ENCODE measurements around the gene CIAO3. TPM values are rescaled to one million over a fixed set of nuclear protein-coding genes. Genes with fewer than 3 reads are reported as not detected.

CIAO3 gene
- total RNA-seq, 6 donors from 2014 or later = 27.8 to 96.4 (median 33.1) TPM

DNA sequence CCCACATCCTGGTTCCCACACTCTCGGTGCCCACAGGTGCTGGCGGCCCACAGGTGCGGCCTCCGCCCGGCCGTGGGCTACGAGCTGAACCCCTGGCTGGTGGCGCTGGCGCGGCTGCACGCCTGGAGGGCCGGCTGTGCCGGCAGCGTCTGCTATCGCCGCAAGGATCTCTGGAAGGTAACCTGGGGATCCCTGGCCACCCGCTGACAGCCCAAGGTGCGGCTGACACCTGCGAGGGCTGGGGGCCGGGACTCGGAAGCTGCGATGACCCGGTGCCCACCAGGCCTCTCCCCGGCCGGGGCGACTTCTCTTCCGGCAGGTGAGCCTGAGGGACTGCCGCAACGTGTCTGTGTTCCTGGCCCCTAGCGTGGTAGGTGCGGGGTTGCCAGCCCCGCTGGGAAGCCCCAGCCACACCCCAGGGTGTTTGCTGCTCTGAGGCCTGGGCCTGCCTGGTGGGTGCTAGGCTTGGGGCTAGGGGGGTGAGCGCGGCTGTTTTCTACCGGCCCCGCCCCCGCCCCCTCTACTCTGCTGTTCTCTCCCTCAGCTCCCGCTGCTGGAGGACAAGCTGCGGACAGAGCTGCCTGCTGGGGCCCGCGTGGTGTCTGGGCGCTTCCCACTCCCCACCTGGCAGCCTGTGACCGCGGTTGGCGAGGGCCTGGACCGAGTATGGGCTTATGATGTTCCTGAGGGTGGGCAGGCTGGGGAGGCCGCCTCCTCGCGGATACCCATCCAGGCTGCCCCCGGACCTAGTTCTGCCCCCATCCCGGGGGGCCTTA, 18.8 kb downstream of the CIAO3 start:
- peak overlapping the region; percentile 70 to 95 (median 82) for H3K4me3 ChIP-seq
- DNase-seq = peak in 1 of 2 donors; percentile 88
- no peak for ATAC-seq (ENCODE audit: low FRiP score in 2 of 2)
- WGBS, 2 donors = 69 to 74% methylated on average over 11 to 29 of the region's 51 CpGs
- peaks cover 14 to 43% (median 37%) of the 10 kb centered on the region in 4 donors for H3K4me1 ChIP-seq
- H3K27ac ChIP-seq = peak overlapping the region in 3 of 4 donors; percentile 87
- H3K36me3 ChIP-seq = peaks cover 0 to 3% (median 0%) of the 10 kb centered on the region in 4 donors
- no peaks in the 10 kb centered on the region for H3K9me3 ChIP-seq
- no peak for TF ChIP-seq EP300 (IDR thresholded peaks at IDR 0.05)
- H3K27me3 ChIP-seq = peaks cover 0 to 14% (median 5%) of the 10 kb centered on the region in 4 donors

GRCh38 chr16:720990-721764, 19.6 kb downstream of the CIAO3 start, which contains the start of gene ANTKMT:
Gene ANTKMT (plus strand): TSS chr16:721146. CDS start chr16:721275, 129 bp downstream.
- DNase-seq (peak; percentile 87 to 97), ATAC-seq (ENCODE audit: low FRiP score in 2 of 2) (peak; percentile 77 to 93)
- Histone ChIP-seq H3K9me3 (no peaks in the 10 kb centered on the region), H3K36me3 (peaks cover 0 to 3% (median 0%) of the 10 kb centered on the region in 4 donors), H3K4me1 (peaks cover 19 to 42% (median 37%) of the 10 kb centered on the region in 4 donors), H3K27me3 (peaks cover 0 to 13% (median under 1%) of the 10 kb centered on the region in 4 donors), H3K27ac (peak within 1 kb of the TSS; percentile 76 to 87 (median 87)), H3K4me3 (peak within 1 kb of the TSS; percentile 70 to 95 (median 82))
- 23 to 44% methylated on average over 16 to 19 of the region's 106 CpGs for WGBS, 2 donors
- TF ChIP-seq CTCF (IDR thresholded peaks at IDR 0.05) (peak in 5 of 6 experiments; percentile 25 to 62 (median 32)), EP300 (IDR thresholded peaks at IDR 0.05) (no peak), POLR2A (IDR thresholded peaks at IDR 0.05) (peak in 3 of 4 donors; percentile 38 to 93 (median 51)), POLR2AphosphoS5 (IDR thresholded peaks at IDR 0.05) (peak; percentile 49 to 80)

- H3K4me3 ChIP-seq = peak overlapping the region; percentile 70 to 95 (median 82)
- peaks cover 0 to 10% (median 0%) of the 10 kb centered on the region in 4 donors for H3K27me3 ChIP-seq
- peak overlapping the region; percentile 76 to 87 (median 87) for H3K27ac ChIP-seq
- H3K4me1 ChIP-seq = peaks cover 26 to 45% (median 40%) of the 10 kb centered on the region in 4 donors
- H3K9me3 ChIP-seq = no peaks in the 10 kb centered on the region
- DNase-seq (no peak), ATAC-seq (ENCODE audit: low FRiP score in 2 of 2) (peak in 1 of 2 donors; percentile 56)
- 0% methylated on average over 8 to 33 of the region's 38 CpGs for WGBS, 2 donors
- TF ChIP-seq POLR2AphosphoS5 (IDR thresholded peaks at IDR 0.05) = no peak
- no peak for TF ChIP-seq EP300 (IDR thresholded peaks at IDR 0.05)
- TF ChIP-seq POLR2A (IDR thresholded peaks at IDR 0.05) = no peak
- TF ChIP-seq CTCF (IDR thresholded peaks at IDR 0.05) = no peak
- H3K36me3 ChIP-seq = peaks cover 0 to 3% (median 0%) of the 10 kb centered on the region in 4 donors
Measured at GRCh38 chr16:720447-720989, 20.3 kb downstream of the CIAO3 start.

DNA sequence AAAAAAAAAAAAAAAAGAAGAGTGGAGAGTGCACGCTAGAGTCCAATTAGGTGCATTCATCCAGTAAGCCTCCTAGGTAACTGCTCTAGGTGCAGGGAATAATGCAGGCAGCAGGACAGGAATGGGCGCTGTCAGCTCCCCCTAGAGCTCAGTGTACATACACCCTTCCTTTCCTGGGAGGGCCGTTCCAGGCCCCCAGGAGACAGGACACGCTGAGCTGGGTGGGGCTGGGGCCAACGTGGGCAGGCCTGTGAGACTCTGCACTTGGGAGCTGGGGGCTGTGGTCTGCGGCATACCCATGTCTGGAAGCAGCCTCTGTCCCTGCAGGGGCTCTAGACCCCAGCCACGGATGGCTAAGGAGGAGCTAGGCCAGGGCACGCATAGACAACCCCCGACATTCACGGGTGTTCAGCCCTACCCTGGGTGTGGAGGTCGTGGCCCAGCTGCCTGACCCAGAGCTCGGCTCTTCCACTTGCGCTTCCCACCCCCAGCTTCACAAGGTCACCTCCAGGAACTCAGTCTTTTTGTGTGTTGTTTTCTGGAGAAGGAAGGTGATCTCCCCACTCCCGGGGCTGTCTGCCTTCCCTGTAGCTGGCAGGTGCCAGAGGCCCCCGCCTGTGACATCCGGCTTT, 20.9 kb downstream of the CIAO3 start:
- no peaks in the 10 kb centered on the region for H3K9me3 ChIP-seq
- H3K4me3 ChIP-seq = peak overlapping the region in 3 of 4 donors; percentile 75 to 95 (median 90)
- H3K36me3 ChIP-seq = peaks cover 0 to 3% (median 0%) of the 10 kb centered on the region in 4 donors
- peak overlapping the region; percentile 76 to 87 (median 87) for H3K27ac ChIP-seq
- peaks cover 0 to 10% (median 0%) of the 10 kb centered on the region in 4 donors for H3K27me3 ChIP-seq
- DNase-seq = peak in 1 of 2 donors; percentile 39
- peaks cover 28 to 49% (median 42%) of the 10 kb centered on the region in 4 donors for H3K4me1 ChIP-seq
- no peak for ATAC-seq (ENCODE audit: low FRiP score in 2 of 2)
- no peak for TF ChIP-seq POLR2A (IDR thresholded peaks at IDR 0.05)
- 7 to 8% methylated on average over 8 to 15 of the region's 16 CpGs for WGBS, 2 donors

DNA sequence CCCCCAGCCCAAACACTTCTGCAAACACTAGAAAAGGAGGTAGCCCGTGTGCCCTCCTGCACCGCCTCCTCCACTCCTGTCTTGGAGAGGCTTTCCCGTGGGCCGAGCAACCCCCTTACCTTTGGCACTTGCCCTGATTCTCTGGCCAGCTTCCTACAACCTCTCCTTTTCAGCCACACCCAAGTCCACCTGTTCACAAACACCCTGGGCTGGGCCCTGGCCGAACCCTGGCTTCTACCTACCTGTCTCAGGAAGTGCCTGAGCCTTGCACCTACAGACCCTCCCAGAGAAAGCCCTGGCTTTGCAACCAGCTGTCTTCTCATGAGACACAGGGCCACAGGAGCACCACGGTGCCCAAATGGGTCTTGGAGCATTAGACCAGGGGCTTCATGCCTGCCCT, 21.9 kb downstream of the CIAO3 start:
- ATAC-seq (ENCODE audit: low FRiP score in 2 of 2) (no peak), DNase-seq (no peak)
- H3K4me1 ChIP-seq = peaks cover 34 to 57% (median 48%) of the 10 kb centered on the region in 4 donors
- TF ChIP-seq POLR2A (IDR thresholded peaks at IDR 0.05) (no peak), CTCF (IDR thresholded peaks at IDR 0.05) (no peak), POLR2AphosphoS5 (IDR thresholded peaks at IDR 0.05) (no peak), EP300 (IDR thresholded peaks at IDR 0.05) (no peak)
- no peaks in the 10 kb centered on the region for H3K9me3 ChIP-seq
- H3K36me3 ChIP-seq = peaks cover 0 to 3% (median 0%) of the 10 kb centered on the region in 4 donors
- H3K27ac ChIP-seq = no peak overlapping the region
- 63 to 78% methylated on average over 5 to 6 of the region's 6 CpGs for WGBS, 2 donors
- H3K27me3 ChIP-seq = peaks cover 0 to 10% (median 0%) of the 10 kb centered on the region in 4 donors
- no peak overlapping the region for H3K4me3 ChIP-seq

Data from upper lobe of left lung (tissue), 6 donors.